CD14-positive monocyte (primary cell): ENCODE data around the gene SLC20A1. TPM values are rescaled to one million over a fixed set of nuclear protein-coding genes. Genes with fewer than 3 reads are reported as not detected.
A peak's percentile ranks its signal among the peaks of the same experiment; 100 is the strongest.

Experiments
- DNase-seq, 3 donors: peaks; one replicate each; pipeline ENCODE4 v3.0.0-alpha.2; 2011 to 2022
- H2AFZ ChIP-seq: 2 replicates; pipeline ENCODE4 v1.6.0; 2012; ENCODE audit warnings: mild to moderate bottlenecking, low read depth, low read length, inconsistent platforms; ENCODE audit not compliant: insufficient read depth, poor library complexity, severe bottlenecking
- H3K27ac ChIP-seq, 2 donors: 1 replicate in 1 of 2; 2 replicates in 1 of 2; pipeline ENCODE4 v1.5.1; 2012 to 2013; ENCODE audit warnings: low read length in 2 of 2, control low read depth in 1 of 2, inconsistent platforms in 1 of 2, low read depth in 1 of 2, mild to moderate bottlenecking in 1 of 2
- H3K27me3 ChIP-seq, 2 donors: one replicate each; pipeline versions ENCODE4 v1.6.0 to v1.6.1; 2011 to 2013; ENCODE audit warnings: low read length in 2 of 2; ENCODE audit not compliant: control insufficient read depth in 2 of 2, insufficient read depth in 2 of 2
- H3K36me3 ChIP-seq, 2 donors: replicated peaks in 1 of 2; 1 replicate in 1 of 2; 2 replicates in 1 of 2; pipeline versions ENCODE4 v1.5.1 to v1.6.1; 2012 to 2013; ENCODE audit warnings: low read length in 2 of 2, control low read depth in 1 of 2, inconsistent platforms in 1 of 2, mild to moderate bottlenecking in 1 of 2; ENCODE audit not compliant: insufficient read depth in 2 of 2, control insufficient read depth in 1 of 2
- H3K4me1 ChIP-seq, 2 donors: 1 replicate in 1 of 2; 2 replicates in 1 of 2; pipeline versions ENCODE4 v1.5.1 to v1.6.1; 2012 to 2013; ENCODE audit warnings: low read length in 2 of 2, control low read depth in 1 of 2, inconsistent platforms in 1 of 2, mild to moderate bottlenecking in 1 of 2, moderate library complexity in 1 of 2; ENCODE audit not compliant: insufficient read depth in 2 of 2, control insufficient read depth in 1 of 2
- H3K4me2 ChIP-seq: replicated peaks from 2 replicates; pipeline ENCODE3; 2012; ENCODE audit warnings: low read length, moderate library complexity, mild to moderate bottlenecking; ENCODE audit not compliant: poor library complexity, severe bottlenecking; ENCODE audit errors: extremely low read depth
- H3K4me3 ChIP-seq, 3 experiments: fragments of 200-600 bp in 1 of 3; sonication (generic) in 1 of 3; replicated peaks in 1 of 3; 1 replicate in 2 of 3; 2 replicates in 1 of 3; pipeline ENCODE4 v1.5.1; 2011 to 2013; ENCODE audit warnings: low read length in 3 of 3, mild to moderate bottlenecking in 3 of 3, control low read depth in 2 of 3, low read depth in 2 of 3, inconsistent platforms in 1 of 3, moderate library complexity in 1 of 3
- H3K79me2 ChIP-seq: 2 replicates; pipeline ENCODE4 v1.6.0; 2012; ENCODE audit warnings: mild to moderate bottlenecking, control low read depth, inconsistent platforms, low read length, moderate library complexity; ENCODE audit not compliant: insufficient read depth
- H3K9ac ChIP-seq: 2 replicates; pipeline ENCODE4 v1.6.0; 2017; ENCODE audit warnings: low read length, mild to moderate bottlenecking; ENCODE audit not compliant: insufficient read depth, poor library complexity, severe bottlenecking
- H3K9me3 ChIP-seq, 2 donors: replicated peaks in 1 of 2; 1 replicate in 1 of 2; 2 replicates in 1 of 2; pipeline versions ENCODE4 v1.5.1 to v1.6.1; 2012 to 2013; ENCODE audit warnings: low read length in 2 of 2, control low read depth in 1 of 2; ENCODE audit not compliant: control insufficient read depth in 1 of 2, insufficient read depth in 1 of 2
- H4K20me1 ChIP-seq: 2 replicates; pipeline ENCODE4 v1.6.0; 2012; ENCODE audit warnings: mild to moderate bottlenecking, low read length, control low read depth, moderate library complexity; ENCODE audit not compliant: insufficient read depth
- H3K27ac Mint-ChIP-seq, 7 donors: one replicate each; pipeline ENCODE4 v1.8.0; 2020; ENCODE audit warnings: mild to moderate bottlenecking in 7 of 7, mixed read lengths in 7 of 7, moderate library complexity in 6 of 7, inconsistent platforms in 2 of 7
- H3K27me3 Mint-ChIP-seq, 3 donors: one replicate each; pipeline ENCODE4 v1.8.0; 2021 to 2022; ENCODE audit warnings: low read depth in 3 of 3, mild to moderate bottlenecking in 3 of 3, mixed read lengths in 3 of 3, moderate library complexity in 3 of 3, inconsistent platforms in 1 of 3
- H3K36me3 Mint-ChIP-seq, 2 donors: one replicate each; pipeline ENCODE4 v1.8.0; 2020; ENCODE audit warnings: mixed read lengths in 2 of 2, inconsistent platforms in 1 of 2, mild to moderate bottlenecking in 1 of 2
- H3K4me1 Mint-ChIP-seq: one replicate; pipeline ENCODE4 v1.8.0; 2020; ENCODE audit warnings: mild to moderate bottlenecking, mixed read lengths
- H3K4me3 Mint-ChIP-seq, 2 donors: one replicate each; pipeline ENCODE4 v1.8.0; 2020; ENCODE audit warnings: mild to moderate bottlenecking in 2 of 2, mixed read lengths in 2 of 2, moderate library complexity in 1 of 2
- H3K9me3 Mint-ChIP-seq, 7 donors: one replicate each; pipeline ENCODE4 v1.8.0; 2020 to 2022; ENCODE audit warnings: mixed read lengths in 7 of 7, mild to moderate bottlenecking in 6 of 7, moderate library complexity in 6 of 7, inconsistent platforms in 2 of 7
- CTCF ChIP-seq: fragments of 200-600 bp; IDR thresholded peaks from one replicate; pipeline ENCODE4 v1.8.0; 2022; ENCODE audit warnings: antibody characterized with exemption, mild to moderate bottlenecking
- WGBS: methylation state at CpG from one replicate; pipeline ENCODE4 v1.1.5; 2013; ENCODE audit warnings: missing lambda C conversion rate; ENCODE audit not compliant: insufficient coverage; 5-methylcytosine and 5-hydroxymethylcytosine counted together
- intact Hi-C, 2 donors: fragments of 100-400 bp; cut with micrococcal nuclease; formaldehyde crosslinking; loops; one replicate each; pipeline versions ENCODE4 v1.15.0 to v1.15.1; 2023
- polyA plus RNA-seq, 3 donors: library from polyadenylated mRNA; depleted of rRNA in 1 of 3; unstranded in 2 of 3; stranded (reverse) in 1 of 3; fragments of 300-500 nt in 2 of 3; fragments of >200 nt in 1 of 3; fragmentation: Illumina TruSeq in 2 of 3; gene quantifications; 1 replicate in 2 of 3; 2 replicates in 1 of 3; pipeline ENCODE4 v1.2.3, GENCODE V29; 2012 to 2021

SLC20A1 gene
- polyA plus RNA-seq, 3 donors: 16.1 to 112 (median 36.3) TPM

GRCh38 chr2:112648081-112648480 lies 2.3 kb downstream of the SLC20A1 start:
- Mint-ChIP-seq H3K27me3 (peaks cover 0 to 2% (median 0%) of the 10 kb centered on the region in 3 donors), H3K4me3 (no peak overlapping the region), H3K27ac (no peak overlapping the region), H3K36me3 (peaks cover 64 to 67% of the 10 kb centered on the region in 2 donors), H3K4me1 (peaks cover 64% of the 10 kb centered on the region), H3K9me3 (no peaks in the 10 kb centered on the region)
- Histone ChIP-seq H2AFZ (no peak overlapping the region), H3K4me2 (peak overlapping the region; percentile 90), H3K27ac (no peak overlapping the region), H3K27me3 (no peaks in the 10 kb centered on the region), H3K9me3 (no peaks in the 10 kb centered on the region), H4K20me1 (peaks cover 72% of the 10 kb centered on the region), H3K79me2 (peaks cover 63% of the 10 kb centered on the region), H3K36me3 (peaks cover 58 to 61% of the 10 kb centered on the region in 2 donors), H3K9ac (no peak overlapping the region), H3K4me1 (peaks cover 30 to 42% of the 10 kb centered on the region in 2 donors), H3K4me3 (peak overlapping the region in 1 of 3 experiments; percentile 88)
- no peak for DNase-seq
- intact Hi-C loops: loop anchor here (5.0 kb wide), 2 partner anchors 44 to 46 kb away; no protein-coding TSS in a partner anchor
- no peak for TF ChIP-seq CTCF
- 100% methylated on average over 1 of the region's 2 CpGs for WGBS

- H3K4me1 Mint-ChIP-seq: peaks cover 24% of the 10 kb centered on the region
- Histone ChIP-seq H3K79me2 (peaks cover 39% of the 10 kb centered on the region), H3K36me3 (peaks cover 92 to 100% of the 10 kb centered on the region in 2 donors), H3K27me3 (no peaks in the 10 kb centered on the region), H4K20me1 (peaks cover 93% of the 10 kb centered on the region), H2AFZ (no peak overlapping the region), H3K4me3 (no peak overlapping the region), H3K4me1 (peaks cover 0 to 7% of the 10 kb centered on the region in 2 donors), H3K4me2 (no peak overlapping the region), H3K27ac (no peak overlapping the region), H3K9ac (no peak overlapping the region), H3K9me3 (no peaks in the 10 kb centered on the region)
- intact Hi-C loops: no loop called here
- no peaks in the 10 kb centered on the region for H3K27me3 Mint-ChIP-seq
- no peak for TF ChIP-seq CTCF
- H3K36me3 Mint-ChIP-seq: peaks cover 89 to 94% of the 10 kb centered on the region in 2 donors
- no peak overlapping the region for H3K4me3 Mint-ChIP-seq
- 100% methylated on average over 2 of the region's 4 CpGs for WGBS
- H3K9me3 Mint-ChIP-seq: no peaks in the 10 kb centered on the region
- no peak for DNase-seq
- H3K27ac Mint-ChIP-seq: peak overlapping the region in 3 of 7 donors; percentile 5 to 44 (median 35)
These were observed 10.9 kb downstream of the SLC20A1 start for GRCh38 chr2:112656679-112657078.
